Effector CD4-positive, alpha-beta T cell (primary cell): ENCODE measurements around the gene MGAT4D.
"Not testable (repeated sequence)": the region's sequence is repeated elsewhere in the genome, so short reads cannot be mapped to it uniquely, and the experiment has no call there.

Source experiments
- DNase-seq: peaks from one replicate; pipeline ENCODE4 v3.0.0-alpha.2; 2020

The MGAT4D gene

GRCh38 chr4:140427919-140428471 lies 70.1 kb downstream of the MGAT4D start:
- DNase-seq = no peak

- no peak for DNase-seq
These were observed 70.8 kb downstream of the MGAT4D start, which contains the start of gene CLGN for GRCh38 chr4:140427106-140427918. Gene CLGN, minus strand, starts transcription at chr4:140427648. Its CDS starts 14,570 bp downstream, at chr4:140413078.

- DNase-seq = no peak
These were observed 71.4 kb downstream of the MGAT4D start for GRCh38 chr4:140426610-140427105.

GRCh38 chr4:140423106-140423505 lies 75.0 kb downstream of the MGAT4D start:
- DNase-seq = no peak

GRCh38 chr4:140413130-140413969 lies 84.7 kb downstream of the MGAT4D start:
- not testable (repeated sequence) for DNase-seq

GRCh38 chr4:140408974-140409373 lies 89.1 kb downstream of the MGAT4D start:
- no peak for DNase-seq

GRCh38 chr4:140406292-140406691 lies 91.8 kb downstream of the MGAT4D start:
- no peak for DNase-seq

GRCh38 chr4:140400111-140400510 lies 98.0 kb downstream of the MGAT4D start:
- DNase-seq = no peak

GRCh38 chr4:140395668-140396067 lies 102.4 kb downstream of the MGAT4D start:
- DNase-seq = no peak
